RPMI7951 (cell line): ENCODE data around the gene ETS1. TPM values are rescaled to one million over a fixed set of nuclear protein-coding genes. Genes with fewer than 3 reads are reported as not detected.

Experiments
- DNase-seq: peaks from one replicate; pipeline ENCODE4 v3.0.0-alpha.2; 2012; ENCODE audit warnings: low read depth
- total RNA-seq: library from RNA; depleted of rRNA; stranded (reverse); fragments of >200 nt; shearing (Covaris generic); gene quantifications from 2 replicates; pipeline ENCODE4 v1.2.3, GENCODE V29; 2014

The ETS1 gene
- total RNA-seq, 1 experiment from 2014 or later: 40.0 TPM

GRCh38 chr11:128540469-128540868, 46.9 kb downstream of the ETS1 start:
- DNase-seq: no peak

- no peak for DNase-seq
These were observed 50.9 kb downstream of the ETS1 start for GRCh38 chr11:128536506-128536905.

- no peak for DNase-seq
These were observed 51.6 kb downstream of the ETS1 start for GRCh38 chr11:128535468-128536457.

GRCh38 chr11:128533472-128533871, 53.9 kb downstream of the ETS1 start:
- no peak for DNase-seq

- peak; percentile 40 for DNase-seq
These were observed 54.7 kb downstream of the ETS1 start for GRCh38 chr11:128532572-128533091.

GRCh38 chr11:128532016-128532571, 55.3 kb downstream of the ETS1 start:
- no peak for DNase-seq

- DNase-seq: no peak
These were observed 55.8 kb downstream of the ETS1 start for GRCh38 chr11:128531588-128531987.

- DNase-seq: peak; percentile 96
These were observed 57.0 kb downstream of the ETS1 start for GRCh38 chr11:128530118-128531074.

GRCh38 chr11:128528294-128528693, 59.1 kb downstream of the ETS1 start:
- no peak for DNase-seq

- DNase-seq: no peak
These were observed 60.3 kb downstream of the ETS1 start for GRCh38 chr11:128527046-128527445.

- peak; percentile 73 for DNase-seq
These were observed 61.7 kb downstream of the ETS1 start for GRCh38 chr11:128525411-128526243.

- no peak for DNase-seq
These were observed 63.2 kb downstream of the ETS1 start for GRCh38 chr11:128524172-128524571.

GRCh38 chr11:128523641-128524040, 63.7 kb downstream of the ETS1 start:
- DNase-seq: peak; percentile 74

- DNase-seq: no peak
These were observed 64.3 kb downstream of the ETS1 start for GRCh38 chr11:128522943-128523518.

GRCh38 chr11:128522055-128522942, 65.1 kb downstream of the ETS1 start:
- DNase-seq: peak; percentile 100

- DNase-seq: no peak
These were observed 65.7 kb downstream of the ETS1 start for GRCh38 chr11:128521682-128522054.

- DNase-seq: no peak
These were observed 66.3 kb downstream of the ETS1 start for GRCh38 chr11:128520888-128521681.

GRCh38 chr11:128520206-128520887, 67.0 kb downstream of the ETS1 start:
- DNase-seq: no peak
